Nephron (organoid): ENCODE data around the gene CCNT2.
"Not testable (repeated sequence)": the region's sequence is repeated elsewhere in the genome, so short reads cannot be mapped to it uniquely, and the experiment has no call there.

Source experiments
- H3K27ac Mint-ChIP-seq, 3 experiments: 2 replicates each; pipeline ENCODE4 v1.8.0; 2020; ENCODE audit warnings: mixed read lengths in 3 of 3, mild to moderate bottlenecking in 2 of 3, moderate library complexity in 1 of 3
- H3K27me3 Mint-ChIP-seq: 2 replicates; pipeline ENCODE4 v1.8.0; 2021; ENCODE audit warnings: low read depth, mild to moderate bottlenecking, moderate library complexity, mixed read lengths
- H3K36me3 Mint-ChIP-seq: 2 replicates; pipeline ENCODE4 v1.8.0; 2020; ENCODE audit warnings: low read depth, mixed read lengths
- H3K4me1 Mint-ChIP-seq: 2 replicates; pipeline ENCODE4 v1.8.0; 2020; ENCODE audit warnings: mixed read lengths
- H3K4me3 Mint-ChIP-seq, 3 experiments: 2 replicates each; pipeline ENCODE4 v1.8.0; 2020; ENCODE audit warnings: mild to moderate bottlenecking in 3 of 3, mixed read lengths in 3 of 3, moderate library complexity in 2 of 3
- H3K9me3 Mint-ChIP-seq: 2 replicates; pipeline ENCODE4 v1.8.0; 2020; ENCODE audit warnings: mixed read lengths
- CTCF ChIP-seq, 3 experiments: fragments of 200-600 bp; sonication (generic); IDR thresholded peaks; one replicate each; pipeline ENCODE4 v1.5.0; 2021; ENCODE audit warnings: antibody characterized with exemption in 3 of 3; ENCODE audit not compliant: unreplicated experiment in 3 of 3

Gene CCNT2

GRCh38 chr2:134900151-134900550 lies 18.5 kb upstream of the CCNT2 start:
- Mint-ChIP-seq H3K27ac (no peak overlapping the region), H3K4me3 (no peak overlapping the region), H3K9me3 (no peaks in the 10 kb centered on the region), H3K4me1 (peaks cover 10% of the 10 kb centered on the region), H3K27me3 (no peaks in the 10 kb centered on the region), H3K36me3 (no peaks in the 10 kb centered on the region)
- TF ChIP-seq CTCF (IDR thresholded peaks at IDR 0.05; ENCODE audit: unreplicated experiment in 3 of 3): no peak

- not testable (repeated sequence) for H3K4me3 Mint-ChIP-seq, H3K27ac Mint-ChIP-seq
These were observed 14.9 kb upstream of the CCNT2 start for GRCh38 chr2:134903701-134904100.

GRCh38 chr2:134905168-134905567 lies 13.5 kb upstream of the CCNT2 start:
- peaks cover 10% of the 10 kb centered on the region for H3K9me3 Mint-ChIP-seq
- peaks cover 3% of the 10 kb centered on the region for H3K4me1 Mint-ChIP-seq
- no peak overlapping the region for H3K27ac Mint-ChIP-seq
- no peak for TF ChIP-seq CTCF (IDR thresholded peaks at IDR 0.05; ENCODE audit: unreplicated experiment in 3 of 3)
- no peaks in the 10 kb centered on the region for H3K27me3 Mint-ChIP-seq
- H3K36me3 Mint-ChIP-seq: no peaks in the 10 kb centered on the region
- no peak overlapping the region for H3K4me3 Mint-ChIP-seq

More at GRCh38 chr2:134903701-134904100, 14.9 kb upstream of the CCNT2 start:
- not testable (repeated sequence) for H3K36me3 Mint-ChIP-seq, H3K4me1 Mint-ChIP-seq, H3K9me3 Mint-ChIP-seq, H3K27me3 Mint-ChIP-seq

GRCh38 chr2:134906726-134907125 lies 11.9 kb upstream of the CCNT2 start:
- H3K9me3 Mint-ChIP-seq: peaks cover 10% of the 10 kb centered on the region
- TF ChIP-seq CTCF (IDR thresholded peaks at IDR 0.05; ENCODE audit: unreplicated experiment in 3 of 3): no peak
- H3K4me3 Mint-ChIP-seq: no peak overlapping the region
- no peak overlapping the region for H3K27ac Mint-ChIP-seq
- H3K36me3 Mint-ChIP-seq: no peaks in the 10 kb centered on the region
- no peaks in the 10 kb centered on the region for H3K4me1 Mint-ChIP-seq
- no peaks in the 10 kb centered on the region for H3K27me3 Mint-ChIP-seq

GRCh38 chr2:134907441-134908116 lies 11.0 kb upstream of the CCNT2 start:
- H3K27ac Mint-ChIP-seq, H3K4me1 Mint-ChIP-seq, H3K4me3 Mint-ChIP-seq, H3K36me3 Mint-ChIP-seq, H3K27me3 Mint-ChIP-seq: not testable (repeated sequence)
- peaks cover 15% of the 10 kb centered on the region for H3K9me3 Mint-ChIP-seq

- no peak overlapping the region for H3K4me3 Mint-ChIP-seq
- no peaks in the 10 kb centered on the region for H3K27me3 Mint-ChIP-seq
- no peak for TF ChIP-seq CTCF (IDR thresholded peaks at IDR 0.05; ENCODE audit: unreplicated experiment in 3 of 3)
- H3K36me3 Mint-ChIP-seq: no peaks in the 10 kb centered on the region
- peaks cover 37% of the 10 kb centered on the region for H3K9me3 Mint-ChIP-seq
- no peaks in the 10 kb centered on the region for H3K4me1 Mint-ChIP-seq
- no peak overlapping the region for H3K27ac Mint-ChIP-seq
These were observed 7.7 kb upstream of the CCNT2 start for GRCh38 chr2:134910763-134911399.

- no peaks in the 10 kb centered on the region for H3K36me3 Mint-ChIP-seq
- no peaks in the 10 kb centered on the region for H3K27me3 Mint-ChIP-seq
- no peak overlapping the region for H3K27ac Mint-ChIP-seq
- peaks cover 36% of the 10 kb centered on the region for H3K9me3 Mint-ChIP-seq
- no peak overlapping the region for H3K4me3 Mint-ChIP-seq
- TF ChIP-seq CTCF (IDR thresholded peaks at IDR 0.05; ENCODE audit: unreplicated experiment in 3 of 3): no peak
- H3K4me1 Mint-ChIP-seq: no peaks in the 10 kb centered on the region
These were observed 7.2 kb upstream of the CCNT2 start for GRCh38 chr2:134911400-134911785.
